22Rv1 (cell line): ENCODE data around the gene IFTAP.

Experiments
- ZFX ChIP-seq: fragments of 450-650 bp; IDR thresholded peaks from 2 replicates; pipeline ENCODE4 v1.6.1; 2017; ENCODE audit warnings: antibody characterized with exemption, borderline replicate concordance
- TF ChIP-seq, protein P1 (sequence below): fragments of 450-650 bp; IDR thresholded peaks from 2 replicates; pipeline ENCODE4 v1.5.1; 2017; ENCODE audit warnings: mild to moderate bottlenecking

DNA sequence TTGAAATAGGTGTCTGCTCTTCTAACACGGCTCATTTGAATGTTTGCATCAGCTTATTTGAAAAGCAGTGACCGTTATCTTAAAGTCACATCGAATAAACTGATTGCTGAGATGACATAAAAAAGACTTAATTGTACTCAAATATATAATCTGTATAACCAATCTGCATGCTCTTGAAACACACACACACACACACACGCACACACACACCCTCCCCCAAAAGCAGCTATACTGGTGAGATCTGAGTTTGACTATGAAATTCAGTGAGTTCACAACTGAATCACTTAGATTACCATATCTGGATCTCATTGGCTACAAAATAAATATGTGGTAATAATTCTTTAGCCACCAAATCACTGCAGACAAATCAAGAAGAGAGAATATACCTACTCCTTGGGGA is 3.8 kb upstream of the IFTAP start:
- TF ChIP-seq, protein P1, sequence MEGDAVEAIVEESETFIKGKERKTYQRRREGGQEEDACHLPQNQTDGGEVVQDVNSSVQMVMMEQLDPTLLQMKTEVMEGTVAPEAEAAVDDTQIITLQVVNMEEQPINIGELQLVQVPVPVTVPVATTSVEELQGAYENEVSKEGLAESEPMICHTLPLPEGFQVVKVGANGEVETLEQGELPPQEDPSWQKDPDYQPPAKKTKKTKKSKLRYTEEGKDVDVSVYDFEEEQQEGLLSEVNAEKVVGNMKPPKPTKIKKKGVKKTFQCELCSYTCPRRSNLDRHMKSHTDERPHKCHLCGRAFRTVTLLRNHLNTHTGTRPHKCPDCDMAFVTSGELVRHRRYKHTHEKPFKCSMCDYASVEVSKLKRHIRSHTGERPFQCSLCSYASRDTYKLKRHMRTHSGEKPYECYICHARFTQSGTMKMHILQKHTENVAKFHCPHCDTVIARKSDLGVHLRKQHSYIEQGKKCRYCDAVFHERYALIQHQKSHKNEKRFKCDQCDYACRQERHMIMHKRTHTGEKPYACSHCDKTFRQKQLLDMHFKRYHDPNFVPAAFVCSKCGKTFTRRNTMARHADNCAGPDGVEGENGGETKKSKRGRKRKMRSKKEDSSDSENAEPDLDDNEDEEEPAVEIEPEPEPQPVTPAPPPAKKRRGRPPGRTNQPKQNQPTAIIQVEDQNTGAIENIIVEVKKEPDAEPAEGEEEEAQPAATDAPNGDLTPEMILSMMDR, result no peak
- TF ChIP-seq ZFX, result no peak
